GM21367 (cell line): ENCODE results near the gene ALS2CL.
A peak's percentile ranks its signal among the peaks of the same experiment; 100 is the strongest.

Experiments used
- ATAC-seq: cut with Tn5 transposase; IDR thresholded peaks from one replicate; pipeline ENCODE4 v1.9.1; 2021; ENCODE audit not compliant: unreplicated experiment

The ALS2CL gene

DNA sequence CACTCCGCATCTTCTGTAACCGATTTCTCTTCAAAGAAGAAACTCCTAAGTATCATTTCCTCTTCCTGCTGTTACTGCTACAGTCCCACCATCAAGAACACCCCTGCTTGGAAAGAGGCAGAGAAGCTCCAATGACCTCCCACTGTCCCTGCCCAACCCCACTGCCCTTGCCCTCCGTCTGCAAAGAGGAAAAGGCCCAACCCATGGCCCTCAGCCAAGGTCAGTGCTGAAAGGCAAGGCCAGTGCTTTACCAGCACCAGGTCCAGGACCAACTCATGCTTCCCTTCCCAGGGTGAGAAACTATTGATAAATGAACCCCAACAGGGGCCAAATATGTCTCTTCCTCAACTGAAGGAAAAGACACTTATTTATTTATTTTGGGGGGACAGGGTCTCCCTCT, 58.6 kb downstream of the ALS2CL start:
- no peak for ATAC-seq

DNA sequence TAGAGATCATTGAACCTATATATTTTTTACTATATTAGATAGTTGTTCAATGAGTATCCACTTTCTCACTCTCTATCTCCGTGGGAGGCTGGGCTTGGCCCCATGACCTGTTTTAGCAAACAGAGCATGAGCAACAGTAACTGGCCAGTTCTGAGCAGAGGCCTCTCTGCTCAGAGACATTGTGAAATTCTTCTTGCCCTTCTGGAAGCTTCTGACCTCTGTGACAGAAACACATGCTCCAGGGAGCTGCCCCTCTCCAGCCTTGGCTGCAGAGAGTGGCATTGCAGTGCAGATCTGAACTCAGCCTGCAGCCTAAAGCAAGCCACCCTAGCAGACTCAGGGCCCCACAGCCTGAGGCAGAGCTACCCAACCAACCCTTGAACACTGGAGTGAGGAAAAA, 60.7 kb downstream of the ALS2CL start:
- no peak for ATAC-seq

DNA sequence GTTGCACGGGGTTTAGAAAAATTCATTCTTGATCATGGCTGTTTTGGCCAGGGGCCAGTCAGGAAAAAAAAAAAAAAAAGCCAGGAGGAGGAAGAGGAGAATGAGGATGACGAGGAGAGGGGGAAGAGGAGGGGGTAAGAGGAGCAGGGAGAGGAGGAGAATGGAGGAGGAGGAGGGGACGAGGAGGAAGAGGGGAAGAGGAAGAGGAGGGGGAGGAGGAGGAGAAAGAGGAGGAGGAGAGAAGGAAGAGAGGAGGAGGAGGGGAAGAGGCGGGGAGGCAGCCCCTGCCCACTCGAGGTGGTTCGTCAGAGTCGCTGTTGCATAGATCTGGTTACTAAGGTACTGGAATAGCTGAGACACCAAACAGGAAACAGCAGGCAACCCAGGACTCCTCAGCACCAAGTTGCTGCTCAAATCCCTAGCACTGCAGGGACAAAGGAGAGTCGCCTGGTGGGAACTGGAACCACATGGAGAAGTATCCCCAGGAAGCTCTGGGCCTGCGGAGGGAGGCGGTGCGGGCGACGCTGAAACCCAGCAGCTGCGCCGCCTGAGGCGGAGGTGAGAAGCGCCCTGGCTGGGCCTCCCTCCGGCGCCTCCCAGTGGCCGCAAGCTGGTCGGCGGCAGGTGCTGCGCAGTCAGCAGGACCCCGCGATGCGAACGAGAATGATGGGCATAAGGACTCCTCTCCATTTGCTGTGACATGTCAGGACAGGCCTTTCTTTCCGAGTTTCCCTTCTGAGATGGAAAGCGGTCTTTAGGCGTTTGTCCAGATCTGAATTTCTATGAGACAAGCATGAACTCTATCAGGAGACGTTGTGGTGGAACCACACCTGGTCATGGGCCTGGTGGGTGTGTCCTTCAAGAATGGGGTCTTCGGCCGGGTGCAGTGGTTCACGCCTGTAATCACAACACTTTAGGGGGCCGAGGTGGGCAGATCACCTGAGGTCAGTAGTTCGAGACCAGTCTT, 63.6 kb downstream of the ALS2CL start:
- peak; percentile 62 for ATAC-seq

DNA sequence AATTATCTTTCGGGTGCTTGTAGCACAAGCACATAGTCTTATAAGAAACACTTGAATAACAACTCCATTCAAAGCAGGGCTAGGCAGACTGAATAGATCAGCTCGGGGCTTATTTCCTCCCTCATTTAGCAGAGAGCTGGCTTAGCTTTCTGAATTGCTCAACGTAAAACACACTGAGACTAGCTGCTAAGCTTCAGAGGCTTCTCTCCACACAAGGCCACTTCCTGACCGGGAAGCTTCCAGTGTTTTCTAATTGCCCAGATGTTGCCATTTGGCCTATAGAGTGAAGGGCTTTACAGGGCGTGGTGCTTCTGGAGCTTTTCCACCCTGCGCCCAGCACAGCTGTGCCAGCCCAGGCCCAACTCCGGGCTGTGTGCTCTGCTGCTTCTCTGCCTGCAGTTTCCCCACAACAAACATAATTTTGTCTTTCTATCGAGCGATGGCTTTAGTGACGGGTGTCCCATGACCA, 64.5 kb downstream of the ALS2CL start:
- no peak for ATAC-seq

DNA sequence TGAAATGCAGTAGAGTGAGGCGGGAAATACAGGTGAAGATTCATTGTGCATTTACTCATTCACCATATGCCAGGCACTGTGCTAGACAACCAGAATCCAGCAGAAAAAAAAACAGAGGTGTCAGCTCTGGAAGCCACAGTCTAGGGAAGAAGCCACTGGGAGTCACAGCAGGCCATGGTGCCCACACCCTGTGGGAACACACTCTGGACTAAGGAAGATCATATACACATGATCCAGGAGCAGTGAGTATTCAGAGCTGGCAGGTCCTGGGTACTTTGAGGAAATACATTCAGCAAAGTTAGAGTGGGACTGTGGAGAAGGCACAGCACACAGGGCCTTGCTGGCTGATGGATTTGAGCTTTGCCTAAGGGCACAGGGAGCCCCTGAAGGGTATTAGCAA, 66.4 kb downstream of the ALS2CL start:
- ATAC-seq = no peak

DNA sequence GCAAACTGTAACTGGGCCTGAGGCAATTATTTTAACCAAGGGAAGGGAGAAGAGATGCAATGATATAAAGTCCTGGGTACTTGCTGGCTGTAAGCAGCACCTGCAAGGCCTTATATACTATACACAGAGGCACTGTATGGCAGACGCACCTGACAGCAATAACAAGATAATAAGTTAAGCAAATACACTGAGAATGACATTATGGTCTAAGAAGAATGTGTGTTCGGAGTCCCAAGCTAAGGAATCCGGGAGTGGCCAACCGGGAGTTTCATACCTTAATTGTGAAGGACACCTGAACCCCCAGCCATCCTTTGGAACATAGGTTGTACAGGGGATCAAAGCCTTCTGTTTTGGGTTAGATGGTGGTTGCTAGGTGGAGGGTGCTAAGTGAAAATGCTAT, 67.4 kb downstream of the ALS2CL start:
- ATAC-seq = no peak

DNA sequence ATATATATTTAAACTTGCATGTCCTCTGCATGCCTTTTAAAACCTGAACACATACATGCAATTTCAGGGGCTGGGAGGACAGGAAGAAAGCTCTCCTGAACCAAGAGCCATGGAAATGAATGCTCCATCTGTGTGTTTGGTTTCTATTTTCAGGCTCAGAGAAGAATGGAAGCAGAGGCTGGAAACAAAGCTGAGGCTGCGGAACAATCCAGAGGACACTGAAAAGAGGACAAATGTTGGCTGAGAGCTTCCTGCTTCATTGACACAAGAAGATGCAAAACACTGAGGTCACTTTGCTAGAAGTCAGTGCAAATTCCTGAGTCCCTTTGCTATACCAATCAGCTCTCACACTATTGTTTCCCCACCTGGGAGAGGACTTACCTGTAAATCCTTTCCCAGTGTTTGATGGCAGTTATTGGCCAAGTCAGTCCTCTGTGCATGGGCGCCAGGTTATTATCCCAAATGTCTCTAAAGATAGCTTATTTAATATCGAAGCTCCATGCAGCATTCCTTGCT, 68.4 kb downstream of the ALS2CL start:
- no peak for ATAC-seq

DNA sequence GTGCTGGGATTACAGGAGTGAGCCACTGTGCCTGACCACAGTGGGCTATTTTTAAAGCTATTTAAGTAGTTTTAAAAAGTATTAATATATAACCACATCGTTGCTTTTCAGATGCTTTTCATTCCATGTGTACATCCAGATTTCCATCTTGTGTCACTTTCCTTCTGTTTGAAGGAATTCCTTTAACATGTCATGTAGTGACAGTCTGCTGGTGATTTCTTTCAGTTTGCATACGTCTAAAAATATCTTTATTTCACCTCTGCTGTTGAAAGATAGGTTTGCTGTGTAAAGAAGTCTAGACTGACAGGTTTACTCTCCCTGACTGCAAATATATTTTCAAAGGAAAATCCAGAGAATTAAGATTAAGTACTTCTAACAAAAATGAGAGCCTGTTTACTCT, 68.9 kb downstream of the ALS2CL start:
- no peak for ATAC-seq

DNA sequence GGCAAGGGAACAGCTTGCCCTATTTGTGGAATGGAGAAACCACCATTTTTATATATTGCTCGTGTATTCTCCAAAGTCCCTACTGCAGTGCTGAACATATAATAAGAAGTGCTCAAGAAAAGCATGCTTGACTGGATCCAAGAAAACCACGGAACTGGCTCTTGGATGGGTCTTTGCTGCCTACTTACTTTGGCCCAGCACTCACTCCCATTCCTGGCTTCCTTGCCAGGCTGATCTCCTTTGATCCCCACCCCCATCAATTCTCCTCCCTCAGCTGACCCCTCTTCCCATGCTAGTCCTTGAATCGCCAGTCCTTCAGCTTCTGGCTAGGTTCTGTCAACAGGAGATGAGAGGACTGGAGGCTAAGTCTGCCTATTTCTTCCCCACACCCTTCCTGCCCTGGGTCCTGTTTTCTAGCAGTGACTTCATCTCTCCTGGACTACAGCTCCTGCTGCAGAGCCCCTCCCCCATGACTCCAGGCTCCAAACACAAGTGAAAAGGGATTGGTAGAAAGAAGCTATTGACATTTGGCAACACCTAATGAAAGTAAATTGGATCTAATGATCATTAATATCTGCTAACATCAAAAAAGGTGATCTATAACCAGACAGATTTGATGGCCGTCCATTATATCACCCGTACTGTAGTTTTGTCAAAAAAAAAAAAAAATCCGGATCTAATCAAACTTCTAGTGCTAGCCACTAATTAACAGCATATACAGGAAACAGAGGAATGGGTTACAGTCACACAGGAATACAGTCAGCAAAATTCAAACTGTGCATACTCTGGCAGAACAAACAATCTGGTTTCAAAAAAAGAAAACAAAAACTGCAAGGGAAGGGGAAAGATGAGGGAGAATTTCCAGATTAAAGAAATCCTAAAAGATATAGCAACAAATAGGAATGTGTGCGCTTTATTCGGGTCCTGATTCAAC, 73.4 kb downstream of the ALS2CL start:
- ATAC-seq = no peak
